H1 (cell line): ENCODE data around the gene PIGC. TPM values are rescaled to one million over a fixed set of nuclear protein-coding genes. Genes with fewer than 3 reads are reported as not detected.

Experiments used
- CTCF ChIP-seq, 3 experiments: IDR thresholded peaks; 1 replicate in 2 of 3; 2 replicates in 1 of 3; pipeline versions ENCODE4 v1.5.1 to v1.6.1; 2011; ENCODE audit warnings: low read length in 3 of 3, mild to moderate bottlenecking in 3 of 3, inconsistent platforms in 2 of 3, low read depth in 1 of 3, moderate library complexity in 1 of 3; ENCODE audit not compliant: insufficient read depth in 1 of 3; ENCODE audit errors: control extremely low read depth in 1 of 3
- JUND ChIP-seq: IDR thresholded peaks from 2 replicates; pipeline ENCODE4 v1.6.1; 2011; ENCODE audit warnings: mild to moderate bottlenecking, improper control_type of control experiment, low read length
- NANOG ChIP-seq: IDR thresholded peaks from 2 replicates; pipeline ENCODE4 v1.6.1; 2011; ENCODE audit warnings: low read length, low read depth, mild to moderate bottlenecking, inconsistent platforms; ENCODE audit not compliant: insufficient read depth, poor library complexity, severe bottlenecking
- SP2 ChIP-seq: IDR thresholded peaks from 2 replicates; pipeline ENCODE4 v1.6.1; 2012; ENCODE audit warnings: mild to moderate bottlenecking, low read length, inconsistent platforms
- SP4 ChIP-seq: IDR thresholded peaks from 2 replicates; pipeline ENCODE4 v1.6.1; 2012; ENCODE audit warnings: low read length, inconsistent platforms
- polyA plus RNA-seq, 7 experiments: library from polyadenylated mRNA; depleted of rRNA in 3 of 7; stranded (reverse) in 5 of 7; unstranded in 2 of 7; fragments of >200 nt in 5 of 7; fragments of 200-250 nt in 2 of 7; gene quantifications; 1 replicate in 5 of 7; 2 replicates in 1 of 7; 4 replicates in 1 of 7; pipeline versions ENCODE4 v1.2.1 to v1.2.3, GENCODE V29; 2011 to 2013; ENCODE audit warnings: missing spikeins in 2 of 7, mixed read lengths in 2 of 7
- total RNA-seq: library from RNA; stranded (reverse); fragmentation: NEBNext Ultra II Directional; extraction: Animal tissue kit (Norgen Biotek cat#: 25700); gene quantifications from 2 replicates; pipeline ENCODE4 v1.2.1, GENCODE V29; 2021

Gene PIGC
- total and polyA plus RNA-seq, 2 of the 8 experiments (the other 6 are each of a cell fraction or from before 2014, with no cell fraction given) = 21.0 to 39.3 TPM

GRCh38 chr1:172399756-172400721 lies 43.8 kb downstream of the PIGC start (continued):
- no peak for TF ChIP-seq NANOG
- TF ChIP-seq SP4 = no peak
- TF ChIP-seq JUND = no peak
- TF ChIP-seq SP2 = no peak
- TF ChIP-seq CTCF (IDR thresholded peaks at IDR 0.05; ENCODE audit: control extremely low read depth in 1 of 3, insufficient read depth in 1 of 3, low read depth in 1 of 3, low read length in 3 of 3) = no peak
- TF ChIP-seq, all 59 proteins: peak for 0
